Lower leg skin (tissue), 4 donors: ENCODE measurements around the gene ARAP1. TPM values are rescaled to one million over a fixed set of nuclear protein-coding genes. Genes with fewer than 3 reads are reported as not detected.

ENCODE experiments used
- DNase-seq, 2 donors: peaks; one replicate each; pipeline ENCODE4 v3.0.0-alpha.2; 2019; ENCODE audit warnings: low spot score in 2 of 2
- H3K4me3 ChIP-seq: fragments of 200-600 bp; sonication (generic); 2 replicates; pipeline ENCODE4 v1.5.1; 2017; ENCODE audit warnings: mild to moderate bottlenecking, low read depth; ENCODE audit not compliant: poor library complexity, severe bottlenecking
- POLR2A ChIP-seq, 2 donors: fragments of 450-650 bp; IDR thresholded peaks; one replicate each; pipeline ENCODE4 v1.6.1; 2016 to 2017; ENCODE audit warnings: antibody characterized with exemption in 2 of 2, mild to moderate bottlenecking in 1 of 2, moderate library complexity in 1 of 2
- WGBS, 2 donors: methylation state at CpG; one replicate each; pipeline ENCODE4 v1.1.5; 2018; 5-methylcytosine and 5-hydroxymethylcytosine counted together
- intact Hi-C: fragments of 100-400 bp; cut with DNase I; formaldehyde crosslinking; loops from one replicate; pipeline ENCODE4 v1.15.0; 2023; ENCODE audit warnings: low total_unique reads
- total RNA-seq, 4 donors: library from RNA; depleted of rRNA; stranded (reverse); fragments of >200 nt; gene quantifications; one replicate each; pipeline ENCODE4 v1.1.0, GENCODE V29; 2016
- TF ChIP-seq, protein P1 (sequence below), 3 donors: fragments of 450-650 bp; IDR thresholded peaks; one replicate each; pipeline ENCODE4 v1.5.1; 2016; ENCODE audit warnings: antibody characterized with exemption in 3 of 3, mild to moderate bottlenecking in 3 of 3, moderate library complexity in 2 of 3

Gene ARAP1
- total RNA-seq, 4 donors from 2014 or later, result 60.6 to 89.6 (median 80.6) TPM

DNA sequence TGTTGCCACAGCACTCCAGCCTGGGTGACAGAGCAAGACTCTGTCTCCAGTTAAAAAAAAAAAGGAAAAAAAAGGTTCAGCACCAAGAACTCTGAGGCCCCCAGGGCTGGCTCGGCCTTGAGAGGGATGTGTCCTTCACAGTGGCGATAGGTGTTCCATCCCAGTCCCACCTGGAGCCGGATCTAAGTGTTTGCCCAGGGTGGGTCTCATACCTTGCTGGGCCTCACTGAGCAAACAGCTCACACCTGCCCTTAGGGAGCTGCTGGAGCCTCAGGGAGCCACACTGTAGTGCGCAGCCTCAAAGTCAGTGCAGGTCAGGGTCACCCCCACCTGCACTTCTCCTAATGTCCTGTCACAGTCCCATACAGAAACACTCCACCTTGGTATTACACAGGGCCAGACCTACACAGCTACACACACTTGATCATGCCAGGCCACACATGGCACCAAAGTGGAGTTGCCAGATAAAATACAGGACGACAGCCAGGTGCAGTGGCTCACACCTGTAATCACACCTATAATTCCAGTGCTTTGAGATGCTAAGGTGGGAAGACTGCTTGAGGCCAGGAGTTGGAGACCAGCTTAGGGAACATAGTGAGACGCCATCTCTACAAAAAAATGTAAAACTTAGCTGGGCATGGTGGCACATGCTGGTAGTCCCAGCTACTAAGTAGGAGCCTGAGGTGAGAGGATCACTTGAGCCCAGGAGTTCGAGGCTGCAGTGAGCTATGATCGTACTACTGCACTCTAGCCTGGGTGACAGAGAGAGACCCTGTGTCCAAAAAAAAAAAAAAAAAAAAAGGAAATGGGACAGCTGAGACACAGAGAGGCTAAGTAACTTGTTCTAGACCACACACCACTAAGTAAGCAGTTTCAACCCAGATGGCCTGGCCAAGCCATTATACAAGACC, 34.4 kb upstream of the ARAP1 start:
- no peak overlapping the region for H3K4me3 ChIP-seq
- TF ChIP-seq, protein P1, sequence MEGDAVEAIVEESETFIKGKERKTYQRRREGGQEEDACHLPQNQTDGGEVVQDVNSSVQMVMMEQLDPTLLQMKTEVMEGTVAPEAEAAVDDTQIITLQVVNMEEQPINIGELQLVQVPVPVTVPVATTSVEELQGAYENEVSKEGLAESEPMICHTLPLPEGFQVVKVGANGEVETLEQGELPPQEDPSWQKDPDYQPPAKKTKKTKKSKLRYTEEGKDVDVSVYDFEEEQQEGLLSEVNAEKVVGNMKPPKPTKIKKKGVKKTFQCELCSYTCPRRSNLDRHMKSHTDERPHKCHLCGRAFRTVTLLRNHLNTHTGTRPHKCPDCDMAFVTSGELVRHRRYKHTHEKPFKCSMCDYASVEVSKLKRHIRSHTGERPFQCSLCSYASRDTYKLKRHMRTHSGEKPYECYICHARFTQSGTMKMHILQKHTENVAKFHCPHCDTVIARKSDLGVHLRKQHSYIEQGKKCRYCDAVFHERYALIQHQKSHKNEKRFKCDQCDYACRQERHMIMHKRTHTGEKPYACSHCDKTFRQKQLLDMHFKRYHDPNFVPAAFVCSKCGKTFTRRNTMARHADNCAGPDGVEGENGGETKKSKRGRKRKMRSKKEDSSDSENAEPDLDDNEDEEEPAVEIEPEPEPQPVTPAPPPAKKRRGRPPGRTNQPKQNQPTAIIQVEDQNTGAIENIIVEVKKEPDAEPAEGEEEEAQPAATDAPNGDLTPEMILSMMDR (IDR thresholded peaks at IDR 0.05), result no peak
- no peak for TF ChIP-seq POLR2A (IDR thresholded peaks at IDR 0.05)
- 76 to 86% methylated on average over 8 of the region's 8 CpGs for WGBS, 2 donors
- intact Hi-C loops, result no loop called here
- no peak for DNase-seq

DNA sequence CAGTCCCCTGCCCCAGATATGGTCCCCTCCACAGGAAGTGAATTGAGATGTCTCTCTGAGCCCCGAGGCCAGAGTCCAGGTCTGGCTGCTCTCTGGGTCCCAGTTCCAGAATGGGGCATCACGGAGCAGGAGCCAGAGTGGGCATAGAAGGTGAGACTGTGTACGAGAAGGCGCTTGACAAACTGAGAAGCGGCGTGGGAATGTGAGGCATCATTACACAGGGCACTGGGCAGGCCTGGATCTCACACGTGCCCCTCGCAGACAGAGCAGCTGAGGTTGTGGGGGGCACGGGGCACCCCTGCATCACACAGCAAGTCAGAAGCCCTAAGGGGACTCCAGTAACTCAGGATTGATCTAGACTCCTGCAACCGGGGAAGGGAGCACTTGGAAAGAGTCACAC, 32.5 kb upstream of the ARAP1 start:
- TF ChIP-seq, protein P1 (IDR thresholded peaks at IDR 0.05), result no peak
- no peak for TF ChIP-seq POLR2A (IDR thresholded peaks at IDR 0.05)
- no peak for DNase-seq
- intact Hi-C loops, result no loop called here
- no peak overlapping the region for H3K4me3 ChIP-seq
- 84% methylated on average over 10 of the region's 10 CpGs for WGBS, 2 donors

DNA sequence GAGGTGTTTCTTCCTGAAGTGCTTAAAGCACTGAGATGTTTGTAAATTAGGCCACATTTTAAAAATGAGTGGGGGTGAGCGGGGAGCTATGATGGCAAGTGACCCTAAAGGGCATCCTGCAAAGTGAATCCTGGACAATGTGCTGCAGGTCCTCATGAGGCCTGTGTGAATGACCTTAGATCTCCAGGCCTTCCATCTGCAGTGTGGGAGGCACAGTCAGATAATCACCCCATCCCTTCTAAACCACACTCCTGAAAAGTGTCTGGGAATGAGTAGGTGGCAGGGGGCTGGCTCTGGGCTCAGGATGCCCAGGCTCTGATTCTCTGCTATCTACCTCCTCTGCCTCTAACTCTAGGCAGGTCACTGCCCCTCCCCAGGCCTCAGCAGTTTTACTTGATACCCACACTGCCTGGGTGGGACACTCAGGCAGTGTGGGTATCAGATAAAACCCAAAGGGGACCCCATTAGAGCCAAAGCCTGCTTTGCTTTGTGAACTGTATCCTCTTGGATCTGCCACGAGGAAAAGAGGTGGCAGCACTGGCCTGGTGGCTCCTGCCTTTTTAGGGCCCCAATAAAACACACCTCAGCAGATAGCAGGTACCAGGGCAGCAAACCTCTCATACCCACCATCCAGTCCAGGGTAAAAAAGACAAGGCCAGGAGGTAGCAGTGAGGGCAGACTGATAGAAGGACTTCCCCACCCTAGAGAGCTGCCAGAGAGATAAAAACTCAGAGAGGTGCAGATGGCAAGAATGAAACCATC, 31.1 kb upstream of the ARAP1 start:
- DNase-seq, result no peak
- no peak overlapping the region for H3K4me3 ChIP-seq
- WGBS, 2 donors, result 94 to 97% methylated on average over 2 of the region's 2 CpGs
- intact Hi-C loops, result no loop called here
- TF ChIP-seq POLR2A (IDR thresholded peaks at IDR 0.05), result no peak
- TF ChIP-seq, protein P1 (IDR thresholded peaks at IDR 0.05), result no peak

DNA sequence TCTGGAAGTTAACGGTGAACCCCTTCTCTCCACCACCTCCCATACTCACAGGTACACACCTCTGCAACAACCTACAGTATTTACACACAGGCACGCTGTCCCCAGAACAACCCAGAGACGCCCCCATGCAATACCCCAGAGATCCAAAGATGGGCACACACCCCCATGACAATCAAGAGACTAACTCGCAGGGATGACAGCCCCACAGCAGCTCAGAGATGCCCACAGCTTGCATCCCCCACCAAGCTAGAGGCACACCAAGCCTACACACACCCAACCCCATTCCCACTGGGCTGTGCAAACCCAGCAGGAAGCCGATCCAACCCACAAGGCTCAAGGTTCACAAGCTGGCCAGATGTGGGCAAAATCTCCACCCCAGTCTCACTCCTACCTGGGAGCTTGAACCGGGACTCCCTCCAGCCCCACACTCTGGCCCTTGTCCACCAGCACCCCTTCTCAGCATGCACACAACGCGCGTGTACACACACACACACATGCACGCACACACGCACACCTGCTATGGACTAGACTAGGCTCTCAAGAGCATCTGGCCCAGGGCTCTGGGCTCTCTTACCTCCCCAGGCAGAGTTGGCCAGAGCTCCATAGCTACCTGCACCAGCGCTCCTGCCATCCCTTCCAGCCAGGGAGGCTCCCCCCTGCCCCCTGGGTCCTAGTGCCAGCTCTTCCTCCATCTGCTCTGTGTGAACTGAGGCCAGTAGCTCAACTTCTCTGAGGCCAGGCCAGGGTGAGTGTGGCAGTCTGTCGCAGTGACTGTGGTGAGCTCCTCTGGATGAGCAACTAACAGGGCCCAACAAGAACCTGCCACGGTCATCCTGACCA, 30.1 kb upstream of the ARAP1 start:
- intact Hi-C loops, result no loop called here
- DNase-seq, result no peak
- WGBS, 2 donors, result 27 to 36% methylated on average over 14 of the region's 14 CpGs
- no peak overlapping the region for H3K4me3 ChIP-seq
- TF ChIP-seq, protein P1 (IDR thresholded peaks at IDR 0.05), result no peak
- TF ChIP-seq POLR2A (IDR thresholded peaks at IDR 0.05), result no peak

DNA sequence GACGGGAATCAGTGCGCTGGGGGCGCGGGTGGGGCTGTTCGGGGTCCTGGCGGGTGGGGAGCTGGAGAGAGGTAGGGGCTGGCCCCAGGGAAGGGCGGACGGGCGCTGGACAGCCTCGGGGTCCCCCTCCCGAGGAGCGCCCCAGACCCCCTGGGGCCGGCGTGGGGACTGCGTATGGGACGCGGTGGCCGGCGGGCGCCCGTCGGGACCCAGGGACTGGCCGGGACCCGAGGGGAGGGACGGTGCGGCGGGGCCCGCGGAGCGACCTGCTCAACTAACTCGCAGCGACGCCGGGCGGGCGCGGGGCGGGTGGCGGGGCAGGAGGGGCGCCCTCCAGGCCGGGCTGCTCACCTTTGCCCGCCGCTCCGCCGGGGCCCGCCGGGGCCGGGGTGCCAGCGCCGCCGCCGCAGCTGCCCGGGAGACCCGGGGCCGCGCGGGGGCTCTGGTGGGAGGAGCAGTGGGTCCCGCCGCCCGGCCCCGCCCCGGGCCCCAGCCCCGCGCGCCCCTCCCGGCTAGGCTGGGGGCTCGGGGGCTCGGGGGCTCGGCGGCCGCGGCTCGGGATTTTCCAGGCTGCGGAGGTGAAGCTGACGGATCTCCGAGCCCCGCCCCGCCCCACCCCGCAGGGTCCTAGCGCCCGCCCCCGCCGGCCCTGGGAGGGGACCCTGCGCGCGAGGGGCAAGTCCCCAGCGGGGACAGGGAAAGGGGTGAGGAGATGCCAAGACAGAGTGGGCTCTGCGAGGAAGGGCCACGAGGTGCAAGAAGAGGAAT, 29.3 kb upstream of the ARAP1 start:
- H3K4me3 ChIP-seq, result peak overlapping the region; percentile 43
- WGBS, 2 donors, result 0 to 3% methylated on average over 6 to 7 of the region's 89 CpGs
- TF ChIP-seq POLR2A (IDR thresholded peaks at IDR 0.05), result no peak
- TF ChIP-seq, protein P1 (IDR thresholded peaks at IDR 0.05), result no peak
- intact Hi-C loops, result no loop called here
- no peak for DNase-seq
